Ovary (tissue), 3 donors: ENCODE measurements around the gene WFDC2.

Experiments used
- CTCF ChIP-seq, 3 donors: fragments of 450-650 bp in 2 of 3; fragments of 200-600 bp in 1 of 3; IDR thresholded peaks; one replicate each; pipeline versions ENCODE4 v1.5.1 to v1.8.0; 2016 to 2022; ENCODE audit warnings: antibody characterized with exemption in 3 of 3, mild to moderate bottlenecking in 1 of 3
- EP300 ChIP-seq: sonication (generic); formaldehyde crosslinking; IDR thresholded peaks from one replicate; pipeline ENCODE4 v1.6.1; 2017; ENCODE audit warnings: antibody characterized with exemption
- POLR2A ChIP-seq: fragments of 450-650 bp; IDR thresholded peaks from one replicate; pipeline ENCODE4 v1.6.1; 2017; ENCODE audit warnings: antibody characterized with exemption, mild to moderate bottlenecking, moderate library complexity
- donor health status: DM: no; HTN: no; CAD: no.

DNA sequence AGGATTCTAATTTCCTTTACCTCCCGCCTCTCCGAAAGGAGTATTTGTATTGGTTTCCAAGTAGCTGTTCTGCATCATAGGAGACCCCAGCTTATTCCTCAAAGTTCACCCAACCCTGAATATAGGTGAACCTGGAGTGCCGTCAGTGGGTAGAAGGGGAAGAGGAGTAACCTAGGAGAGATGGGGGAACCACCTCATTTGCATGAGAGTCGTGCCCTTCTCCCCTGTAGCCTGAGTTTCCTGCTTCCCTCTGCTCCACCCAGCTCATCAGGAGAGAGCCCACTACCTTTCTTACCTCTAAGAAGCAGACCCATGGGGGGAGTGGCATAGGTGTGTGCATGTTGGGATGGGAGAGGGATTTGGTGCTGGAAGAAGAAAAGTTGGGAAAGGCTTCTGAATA, 17.3 kb upstream of the WFDC2 start:
- TF ChIP-seq CTCF (IDR thresholded peaks at IDR 0.05): no peak
- no peak for TF ChIP-seq POLR2A
- no peak for TF ChIP-seq EP300
